GM18951 (cell line): ENCODE measurements around the gene MYO9B.
"Not testable (repeated sequence)": the region's sequence is repeated elsewhere in the genome, so short reads cannot be mapped to it uniquely, and the experiment has no call there.

Experiments used
- POLR2A ChIP-seq: IDR thresholded peaks from 4 replicates; pipeline ENCODE4 v1.6.1; 2011; ENCODE audit warnings: mild to moderate bottlenecking; ENCODE audit not compliant: insufficient read length, insufficient read depth; ENCODE audit errors: extremely low read depth
- in situ Hi-C: fragments of 300-500 bp; cut with MboI; formaldehyde crosslinking; loops from one replicate; pipeline ENCODE4 v1.12.0; 2022; ENCODE audit warnings: low sequenced_read_pairs, mixed read lengths, inconsistent platforms; ENCODE audit not compliant: unreplicated experiment

MYO9B gene

DNA sequence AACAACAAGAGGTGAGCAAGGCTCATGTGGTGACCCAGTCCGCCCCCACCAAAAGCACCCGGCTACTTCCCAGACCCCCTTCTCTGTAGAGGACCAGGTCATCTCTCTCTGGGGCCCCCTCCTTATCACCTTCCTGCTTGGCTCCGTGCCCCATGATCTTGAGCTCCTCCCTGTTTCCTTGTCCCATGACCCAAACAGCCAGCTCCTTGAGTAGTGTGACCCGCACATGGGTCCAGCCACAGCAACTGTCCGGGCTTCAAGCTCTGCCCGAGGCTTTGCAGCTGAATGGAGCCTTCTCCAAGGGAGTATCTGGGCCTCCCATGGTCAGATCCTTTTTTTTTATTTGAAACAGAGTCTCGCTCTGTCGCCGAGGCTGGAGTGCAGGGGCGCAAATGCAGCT, 61.8 kb downstream of the MYO9B start:
- in situ Hi-C loops = no loop called here
- no peak for TF ChIP-seq POLR2A

DNA sequence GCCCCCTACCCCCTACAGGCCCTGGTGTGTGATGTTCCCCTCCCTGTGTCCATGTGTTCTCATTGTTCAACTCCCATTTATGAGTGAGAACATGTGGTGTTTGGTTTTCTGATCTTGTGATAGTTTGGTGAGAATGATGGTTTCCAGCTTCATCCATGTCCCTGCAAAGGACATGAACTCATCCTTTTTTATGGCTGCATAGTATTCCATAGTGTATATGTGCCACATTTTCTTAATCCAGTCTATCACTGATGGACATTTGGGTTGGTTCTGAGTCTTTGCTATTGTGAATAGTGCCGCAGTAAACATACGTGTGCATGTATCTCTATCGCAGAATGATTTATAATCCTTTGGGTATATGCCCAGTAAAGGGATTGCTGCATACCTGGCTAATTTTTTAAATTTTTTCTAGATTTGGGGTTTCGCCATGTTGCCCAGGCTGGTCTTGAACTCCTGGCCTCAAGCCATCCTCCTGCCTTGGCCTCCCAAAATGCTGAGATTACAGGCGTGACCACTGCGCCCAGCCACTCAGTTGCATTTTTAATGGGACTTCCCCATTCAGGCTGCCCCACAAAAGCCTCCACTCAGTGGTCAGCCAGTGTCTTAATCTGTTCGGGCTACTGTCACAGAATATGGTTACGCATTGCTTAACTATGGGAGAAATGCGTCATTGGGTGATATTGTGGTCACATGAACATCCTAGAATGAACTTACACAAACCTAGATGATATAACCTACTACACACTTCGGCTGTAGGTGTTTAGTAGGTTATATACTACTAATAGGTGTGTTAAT, 62.7 kb downstream of the MYO9B start:
- in situ Hi-C loops = not testable (repeated sequence)

DNA sequence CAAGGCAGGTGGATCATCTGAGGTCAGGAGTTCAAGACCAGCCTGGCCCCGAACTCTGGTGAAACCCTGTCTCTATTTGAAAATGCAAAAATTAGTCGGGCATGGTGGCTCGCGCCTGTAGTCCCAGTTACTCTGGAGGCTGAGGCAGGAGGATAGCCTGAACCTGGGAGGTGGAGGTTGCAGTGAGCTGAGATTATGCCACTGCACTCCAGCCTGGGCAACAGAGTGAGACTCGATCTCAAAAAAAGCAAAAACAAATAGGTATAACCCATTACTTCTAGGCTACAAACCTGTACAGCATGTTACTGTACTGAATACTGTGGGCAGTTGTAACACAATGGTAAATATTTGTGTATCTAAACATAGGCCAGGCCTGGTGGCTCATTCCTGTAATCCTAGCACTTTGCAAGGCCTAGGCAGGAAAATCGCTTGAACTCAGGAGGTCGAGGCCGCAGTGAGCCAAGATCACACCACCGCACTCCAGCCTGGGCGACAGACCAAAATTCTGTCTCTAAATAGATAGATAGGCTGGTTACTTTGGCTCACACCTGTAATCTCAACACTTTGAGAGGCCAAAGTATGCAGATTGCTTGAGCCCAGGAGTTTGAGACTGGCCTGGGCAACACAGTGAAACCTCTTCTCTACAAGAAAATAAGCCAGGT, 63.5 kb downstream of the MYO9B start:
- TF ChIP-seq POLR2A = no peak
- in situ Hi-C loops = no loop called here

DNA sequence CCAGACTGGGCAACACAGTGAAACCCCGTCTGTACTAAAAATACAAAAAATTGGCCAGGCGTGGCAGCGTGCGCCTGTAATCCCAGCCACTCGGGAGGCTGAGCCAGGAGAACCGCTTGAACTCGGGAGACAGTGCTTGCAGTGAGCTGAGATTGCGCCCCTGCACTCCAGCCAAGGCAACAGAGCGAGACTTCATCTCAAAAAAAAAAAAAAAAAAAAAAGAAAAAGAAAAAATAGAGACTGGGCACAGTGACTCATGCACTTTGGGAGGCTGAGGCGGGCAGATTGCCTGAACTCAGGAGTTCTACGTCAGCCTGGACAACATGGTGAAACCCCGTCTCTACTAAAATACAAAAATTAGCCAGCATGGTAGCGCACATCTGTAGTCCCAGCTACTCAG, 69.2 kb downstream of the MYO9B start:
- in situ Hi-C loops = not testable (repeated sequence)

- no peak for TF ChIP-seq POLR2A
Observed at GRCh38 chr19:17145546-17146497, 70.2 kb downstream of the MYO9B start.

GRCh38 chr19:17148130-17148529, 72.6 kb downstream of the MYO9B start:
- in situ Hi-C loops = no loop called here
- TF ChIP-seq POLR2A = no peak

More at GRCh38 chr19:17145546-17146497, 70.2 kb downstream of the MYO9B start:
- in situ Hi-C loops = no loop called here

DNA sequence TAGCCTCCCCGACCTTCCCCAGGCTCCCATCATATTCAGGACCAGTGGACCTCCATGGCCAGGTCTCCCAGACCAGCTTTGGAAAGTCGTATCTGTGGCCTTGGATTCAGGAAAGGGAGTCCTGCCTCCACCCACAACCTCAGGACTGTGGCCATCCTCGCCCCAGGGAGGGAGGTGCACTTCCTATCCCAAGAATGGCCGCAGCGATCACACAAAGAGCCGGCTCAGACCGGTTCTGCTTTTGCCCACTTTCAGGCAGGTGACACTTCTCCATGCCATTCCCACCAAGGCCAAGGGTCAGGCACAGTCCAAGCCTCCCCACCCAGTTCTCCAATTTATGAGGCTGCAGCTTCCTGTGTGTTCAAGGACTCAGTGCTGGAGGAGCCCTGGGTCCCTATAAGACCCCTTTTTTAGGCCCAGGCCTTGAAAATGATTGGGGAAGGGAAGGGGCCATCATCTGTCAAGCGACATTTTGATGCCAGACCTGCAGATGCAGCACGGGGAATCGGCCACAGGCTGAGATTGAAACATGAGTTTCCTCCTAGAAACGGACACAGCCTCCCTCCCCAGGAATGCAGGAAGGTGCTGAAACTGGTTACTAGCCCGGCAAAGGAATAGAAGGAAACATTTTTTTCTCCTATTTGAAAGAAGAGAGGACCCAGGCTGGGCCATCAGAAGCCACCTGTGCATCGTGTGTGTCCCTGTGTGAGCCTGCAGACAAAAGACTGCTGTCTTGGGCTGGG, 74.0 kb downstream of the MYO9B start:
- in situ Hi-C loops = no loop called here
- TF ChIP-seq POLR2A = no peak

GRCh38 chr19:17153996-17154395, 78.4 kb downstream of the MYO9B start:
- in situ Hi-C loops = no loop called here
- TF ChIP-seq POLR2A = no peak

GRCh38 chr19:17155251-17155650, 79.7 kb downstream of the MYO9B start:
- TF ChIP-seq POLR2A = no peak
- in situ Hi-C loops = no loop called here

DNA sequence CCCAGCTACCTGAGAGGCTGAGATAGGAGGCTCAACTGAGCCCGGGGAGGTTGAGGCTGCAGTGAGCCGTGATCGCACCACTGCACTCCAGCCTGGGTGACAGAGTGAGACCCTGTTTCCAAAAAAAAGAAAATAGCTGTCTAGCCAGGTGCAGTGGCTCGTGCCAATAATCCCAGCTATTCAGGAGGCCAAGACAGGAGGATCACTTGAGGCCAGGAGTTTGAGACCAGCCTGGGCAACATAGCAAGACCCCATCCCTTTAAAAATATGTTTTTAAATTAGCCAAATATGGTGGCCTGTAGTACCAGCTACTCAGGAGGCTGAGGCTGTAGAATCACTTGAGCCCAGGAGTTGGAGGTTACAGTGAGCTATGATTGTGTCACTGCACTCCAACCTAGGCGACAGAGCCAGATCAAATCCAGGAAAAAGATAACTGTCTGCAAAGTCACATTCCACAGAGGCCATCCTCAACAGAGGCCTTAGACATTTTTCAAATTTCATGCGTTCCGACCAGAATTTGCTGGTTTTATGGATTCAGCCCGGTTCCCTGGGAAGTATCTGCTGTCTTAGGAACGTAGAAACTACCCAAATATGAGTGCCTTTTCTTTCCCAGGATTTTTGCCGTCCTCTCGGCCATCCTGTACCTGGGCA, 80.8 kb downstream of the MYO9B start:
- in situ Hi-C loops = no loop called here
- TF ChIP-seq POLR2A = no peak

- in situ Hi-C loops = no loop called here
- TF ChIP-seq POLR2A = no peak
Observed at GRCh38 chr19:17156947-17157302, 81.3 kb downstream of the MYO9B start.

GRCh38 chr19:17158584-17158983, 83.0 kb downstream of the MYO9B start:
- no peak for TF ChIP-seq POLR2A
- in situ Hi-C loops = no loop called here
